CD8-positive, alpha-beta memory T cell (primary cell): ENCODE results near the gene CTSA. TPM values are rescaled to one million over a fixed set of nuclear protein-coding genes. Genes with fewer than 3 reads are reported as not detected.

Experiments
- CTCF ChIA-PET: fragments of 350-600 bp; sonication (Branson Sonifier 250); formaldehyde crosslinking; loops from one replicate; lab custom pipeline; 2021; ENCODE audit warnings: antibody characterized with exemption; lab: Charles Lee
- POLR2A ChIA-PET: fragments of 350-600 bp; sonication (Branson Sonifier 250); formaldehyde crosslinking; loops from one replicate; lab custom pipeline; 2021; ENCODE audit warnings: antibody characterized with exemption; lab: Charles Lee
- DNase-seq, 5 donors: peaks; one replicate each; pipeline versions ENCODE4 v3.0.0 to v3.0.0-alpha.2; 2020 to 2022; ENCODE audit warnings: mixed read lengths in 1 of 5
- H3K27ac ChIP-seq: one replicate; pipeline ENCODE4 v1.7.0; 2013; ENCODE audit warnings: low read depth, mild to moderate bottlenecking, low read length, moderate library complexity
- H3K27me3 ChIP-seq: 2 replicates; pipeline ENCODE4 v1.7.0; 2013; ENCODE audit warnings: low read length, mild to moderate bottlenecking; ENCODE audit not compliant: insufficient read depth, poor library complexity, severe bottlenecking
- H3K36me3 ChIP-seq: 2 replicates; pipeline ENCODE4 v1.7.0; 2013; ENCODE audit warnings: mild to moderate bottlenecking, low read length, moderate library complexity; ENCODE audit not compliant: insufficient read depth
- H3K4me1 ChIP-seq: 2 replicates; pipeline ENCODE4 v1.7.0; 2013; ENCODE audit warnings: mild to moderate bottlenecking, low read length, moderate library complexity; ENCODE audit not compliant: insufficient read depth
- H3K4me3 ChIP-seq: 2 replicates; pipeline ENCODE4 v1.7.0; 2013; ENCODE audit warnings: mild to moderate bottlenecking, low read length
- H3K9me3 ChIP-seq: 2 replicates; pipeline ENCODE4 v1.7.0; 2013; ENCODE audit warnings: mild to moderate bottlenecking, low read length
- H3K27ac Mint-ChIP-seq, 8 donors: one replicate each; pipeline ENCODE4 v1.8.0; 2020 to 2021; ENCODE audit warnings: mixed read lengths in 8 of 8, mild to moderate bottlenecking in 6 of 8, inconsistent platforms in 3 of 8, moderate library complexity in 3 of 8
- H3K27me3 Mint-ChIP-seq, 2 donors: one replicate each; pipeline ENCODE4 v1.8.0; 2020 to 2021; ENCODE audit warnings: mixed read lengths in 2 of 2, mild to moderate bottlenecking in 1 of 2, moderate library complexity in 1 of 2
- H3K36me3 Mint-ChIP-seq, 3 donors: one replicate each; pipeline ENCODE4 v1.8.0; 2020 to 2021; ENCODE audit warnings: mixed read lengths in 3 of 3, inconsistent platforms in 1 of 3, mild to moderate bottlenecking in 1 of 3
- H3K4me1 Mint-ChIP-seq, 3 donors: one replicate each; pipeline ENCODE4 v1.8.0; 2020 to 2021; ENCODE audit warnings: mixed read lengths in 3 of 3, inconsistent platforms in 1 of 3, mild to moderate bottlenecking in 1 of 3
- H3K4me3 Mint-ChIP-seq, 7 donors: one replicate each; pipeline ENCODE4 v1.8.0; 2020 to 2021; ENCODE audit warnings: mixed read lengths in 7 of 7, mild to moderate bottlenecking in 6 of 7, moderate library complexity in 4 of 7, inconsistent platforms in 2 of 7
- H3K9me3 Mint-ChIP-seq, 5 donors: one replicate each; pipeline ENCODE4 v1.8.0; 2020 to 2022; ENCODE audit warnings: mixed read lengths in 5 of 5, mild to moderate bottlenecking in 3 of 5, moderate library complexity in 2 of 5, inconsistent platforms in 1 of 5
- polyA plus RNA-seq: library from polyadenylated mRNA; unstranded; fragments of 300-500 nt; fragmentation: Illumina TruSeq; gene quantifications from one replicate; pipeline ENCODE4 v1.2.3, GENCODE V29; 2021
- total RNA-seq, 2 experiments: library from RNA; stranded (reverse); gene quantifications; one replicate each; pipeline ENCODE4 v1.2.3, GENCODE V29; 2021

CTSA gene
- total and polyA plus RNA-seq, 3 experiments from 2014 or later, result 81.1 to 219 (median 82.1) TPM

DNA sequence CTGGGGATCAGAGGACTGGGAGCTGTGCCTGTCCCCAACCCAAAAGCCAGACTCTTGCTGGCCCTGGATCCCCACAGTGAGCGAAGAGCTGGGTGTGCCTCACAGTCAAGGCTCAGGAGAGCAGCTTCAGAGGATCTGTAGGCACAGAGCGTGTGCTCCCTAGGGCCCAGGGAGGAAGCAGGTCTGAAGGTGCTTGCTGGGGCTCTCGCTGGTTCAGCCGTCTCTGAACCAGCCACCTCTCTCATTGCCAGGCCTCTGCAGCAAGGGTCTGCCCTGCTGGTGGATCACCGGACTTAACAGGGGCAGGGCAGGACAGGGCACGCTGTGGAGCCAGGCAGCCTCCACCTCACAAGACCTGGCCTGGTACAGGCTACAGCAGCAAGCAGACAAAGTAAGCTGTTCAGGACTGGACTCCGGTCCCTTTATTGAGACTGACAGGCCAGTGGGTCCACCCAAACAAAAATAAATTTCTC, 57.2 kb downstream of the CTSA start:
- peaks cover 8 to 32% (median 19%) of the 10 kb centered on the region in 3 donors for H3K4me1 Mint-ChIP-seq
- ChIA-PET POLR2A (interaction anchor here (3.4 to 4.4 kb wide), 2 partner anchors 14 to 22 kb away, joined by 14 to 26 read pairs; partner anchors contain the start of gene PCIF1), CTCF (interaction anchor here (0.7 kb wide), 1 partner anchor 22 kb away, joined by 4 read pairs; no protein-coding TSS in a partner anchor)
- H3K27me3 Mint-ChIP-seq, result no peaks in the 10 kb centered on the region
- H3K27ac Mint-ChIP-seq, result peak overlapping the region in 2 of 8 donors; percentile 17 to 63
- no peak for DNase-seq
- peaks cover 88% of the 10 kb centered on the region for H3K36me3 ChIP-seq
- H3K4me3 Mint-ChIP-seq, result no peak overlapping the region
- no peak overlapping the region for H3K4me3 ChIP-seq
- H3K4me1 ChIP-seq, result peaks cover 10% of the 10 kb centered on the region
- no peaks in the 10 kb centered on the region for H3K9me3 Mint-ChIP-seq
- H3K9me3 ChIP-seq, result no peaks in the 10 kb centered on the region
- H3K36me3 Mint-ChIP-seq, result peaks cover 4 to 99% (median 8%) of the 10 kb centered on the region in 3 donors
- H3K27me3 ChIP-seq, result no peaks in the 10 kb centered on the region
- H3K27ac ChIP-seq, result no peak overlapping the region

Other genes starting within 250 kb of the CTSA start
- gene WFDC11, start 221.1 kb upstream of the CTSA start, total RNA-seq, result not detected
- gene WFDC11, start 221.1 kb upstream of the CTSA start, polyA plus RNA-seq, result not detected
- not detected for gene WFDC13, start 189.3 kb upstream of the CTSA start, total RNA-seq
- gene WFDC13, start 189.3 kb upstream of the CTSA start, polyA plus RNA-seq, result not detected
- gene WFDC10B, start 186.3 kb upstream of the CTSA start, total RNA-seq, result not detected
- gene WFDC10B, start 186.3 kb upstream of the CTSA start, polyA plus RNA-seq, result not detected
- not detected for gene SPINT4, start 169.0 kb upstream of the CTSA start, total RNA-seq
- gene SPINT4, start 169.0 kb upstream of the CTSA start, polyA plus RNA-seq, result not detected
- gene WFDC3, start 99.5 kb upstream of the CTSA start, total RNA-seq, result not detected
- not detected for gene WFDC3, start 99.5 kb upstream of the CTSA start, polyA plus RNA-seq
- gene DNTTIP1, start 99.4 kb upstream of the CTSA start, total RNA-seq, result 10 to 100 TPM; 33.4 to 37.1 TPM
- 26.8 TPM for gene DNTTIP1, start 99.4 kb upstream of the CTSA start, polyA plus RNA-seq
- 100 to 1,000 TPM; 124 to 130 TPM for gene UBE2C, start 78.7 kb upstream of the CTSA start, total RNA-seq
- gene UBE2C, start 78.7 kb upstream of the CTSA start, polyA plus RNA-seq, result not detected
- not detected for gene TNNC2, start 64.0 kb upstream of the CTSA start, total RNA-seq
- gene TNNC2, start 64.0 kb upstream of the CTSA start, polyA plus RNA-seq, result 0.36 TPM
- gene SNX21, start 57.5 kb upstream of the CTSA start, total RNA-seq, result 1 to 10 TPM; 1.2 to 1.3 TPM
- 3.4 TPM for gene SNX21, start 57.5 kb upstream of the CTSA start, polyA plus RNA-seq
- 10 to 100 TPM; 27.1 to 27.3 TPM for gene ACOT8, start 33.9 kb upstream of the CTSA start, total RNA-seq
- 41.0 TPM for gene ACOT8, start 33.9 kb upstream of the CTSA start, polyA plus RNA-seq
- gene ZSWIM3, start 33.7 kb upstream of the CTSA start, total RNA-seq, result 1 to 10 TPM; 5.9 to 6.5 TPM
- gene ZSWIM3, start 33.7 kb upstream of the CTSA start, polyA plus RNA-seq, result 2.0 TPM
- gene ZSWIM1, start 10.1 kb upstream of the CTSA start, total RNA-seq, result 10 to 100 TPM; 12.3 TPM
- gene ZSWIM1, start 10.1 kb upstream of the CTSA start, polyA plus RNA-seq, result 2.1 TPM
- 1 to 10 TPM in 1 of 2 experiments, under 1 TPM in 1; 0.98 to 1.9 TPM for gene SPATA25, start 3.7 kb upstream of the CTSA start, total RNA-seq
- gene SPATA25, start 3.7 kb upstream of the CTSA start, polyA plus RNA-seq, result not detected
- gene NEURL2, start 127 bp upstream of the CTSA start, total RNA-seq, result 1 to 10 TPM; 2.7 to 2.8 TPM
- gene NEURL2, start 127 bp upstream of the CTSA start, polyA plus RNA-seq, result 0.94 TPM
- gene PLTP, start 20.8 kb downstream of the CTSA start, total RNA-seq, result 1 to 10 TPM; 2.5 to 3.2 TPM
- gene PLTP, start 20.8 kb downstream of the CTSA start, polyA plus RNA-seq, result 0.45 TPM
- gene PCIF1, start 43.3 kb downstream of the CTSA start, total RNA-seq, result 10 to 100 TPM; 33.6 to 34.1 TPM
- gene PCIF1, start 43.3 kb downstream of the CTSA start, polyA plus RNA-seq, result 88.0 TPM
- 10 to 100 TPM; 37.5 to 38.3 TPM for gene ZNF335, start 80.9 kb downstream of the CTSA start, total RNA-seq
- gene ZNF335, start 80.9 kb downstream of the CTSA start, polyA plus RNA-seq, result 14.6 TPM
- gene MMP9, start 117.6 kb downstream of the CTSA start, total RNA-seq, result 1 to 10 TPM; 3.9 to 5.0 TPM
- gene MMP9, start 117.6 kb downstream of the CTSA start, polyA plus RNA-seq, result not detected
- not detected for gene SLC12A5, start 137.9 kb downstream of the CTSA start, total RNA-seq
- gene SLC12A5, start 137.9 kb downstream of the CTSA start, polyA plus RNA-seq, result not detected
- 10 to 100 TPM; 34.9 to 36.9 TPM for gene NCOA5, start 198.6 kb downstream of the CTSA start, total RNA-seq
- 28.7 TPM for gene NCOA5, start 198.6 kb downstream of the CTSA start, polyA plus RNA-seq
- 1 to 10 TPM; 3.5 to 4.1 TPM for gene CD40, start 227.0 kb downstream of the CTSA start, total RNA-seq
- 2.8 TPM for gene CD40, start 227.0 kb downstream of the CTSA start, polyA plus RNA-seq